RWPE1 (cell line): ENCODE data around the gene HCN1.

Experiments
- CTCF ChIA-PET: fragments of 350-600 bp; sonication (Branson Sonifier 250); formaldehyde crosslinking; extraction: SDS; loops from one replicate; lab custom pipeline; 2021; lab: Yijun Ruan, JAX
- POLR2A ChIA-PET: fragments of 400-600 bp; formaldehyde crosslinking; extraction: SDS; loops from one replicate; lab custom pipeline; 2020; ENCODE audit warnings: antibody characterized with exemption; ENCODE audit not compliant: low non-redundant PET; lab: Yijun Ruan, JAX
- DNase-seq: peaks from one replicate; pipeline ENCODE4 v3.0.0; 2012; ENCODE audit warnings: low spot score
- H3K27ac ChIP-seq: fragments of 450-650 bp; 2 replicates; pipeline ENCODE4 v1.5.1; 2017
- CTCF ChIP-seq: fragments of 450-650 bp; conservative IDR thresholded peaks from 2 replicates; pipeline ENCODE4 v1.5.1; 2017; ENCODE audit warnings: low read depth, mild to moderate bottlenecking

The HCN1 gene

GRCh38 chr5:45274241-45274640, 421.9 kb downstream of the HCN1 start:
- no peak for DNase-seq
- POLR2A ChIA-PET = no interaction called here
- TF ChIP-seq CTCF = no peak

DNA sequence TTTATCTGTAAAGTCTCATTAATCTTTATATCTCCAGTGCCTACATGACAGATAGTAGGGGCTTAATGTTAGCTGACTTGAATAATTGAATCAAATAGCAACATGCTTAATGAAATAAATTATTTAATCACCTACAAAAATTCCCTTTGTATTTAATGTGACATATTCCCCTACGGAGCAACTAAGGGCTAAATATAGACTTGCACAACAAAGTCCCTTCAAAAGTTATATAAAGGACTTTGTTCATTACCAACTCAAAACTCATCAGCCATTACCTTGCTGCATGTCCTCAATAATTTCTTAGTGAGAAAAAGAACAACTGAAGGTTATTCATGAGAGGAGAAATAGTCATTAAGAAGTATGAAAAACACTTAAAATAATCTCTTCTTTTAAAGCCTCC, 424.6 kb downstream of the HCN1 start:
- CTCF ChIA-PET = no interaction called here
- TF ChIP-seq CTCF = no peak
- H3K27ac ChIP-seq = no peak overlapping the region
- no peak for DNase-seq
- POLR2A ChIA-PET = no interaction called here

More at GRCh38 chr5:45274241-45274640, 421.9 kb downstream of the HCN1 start:
- CTCF ChIA-PET = interaction anchor here (0.6 kb wide), 1 partner anchor 206 kb away, joined by 4 read pairs; no protein-coding TSS in a partner anchor
- no peak overlapping the region for H3K27ac ChIP-seq

DNA sequence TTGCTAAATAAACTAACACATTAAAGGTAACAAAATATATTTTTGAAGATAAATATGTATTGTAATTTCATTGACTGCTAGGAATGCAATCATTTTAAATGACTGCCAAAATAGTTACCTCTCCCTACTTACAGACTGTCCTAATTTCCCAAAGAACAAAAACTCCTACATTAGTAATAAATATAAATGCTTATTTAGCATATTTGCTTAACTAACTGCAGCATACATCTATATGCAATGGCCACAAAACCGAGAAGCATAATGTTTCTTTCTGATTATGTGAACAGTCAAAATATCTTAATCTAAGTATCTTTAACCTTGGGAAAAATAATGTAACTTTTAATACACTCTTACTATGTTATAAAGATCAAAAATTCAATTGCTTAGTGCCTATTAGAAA, 431.7 kb downstream of the HCN1 start:
- POLR2A ChIA-PET = no interaction called here
- no peak for DNase-seq
- no peak overlapping the region for H3K27ac ChIP-seq
- no peak for TF ChIP-seq CTCF
- CTCF ChIA-PET = no interaction called here

- H3K27ac ChIP-seq = no peak overlapping the region
- ChIA-PET POLR2A (no interaction called here), CTCF (no interaction called here)
- DNase-seq = no peak
- no peak for TF ChIP-seq CTCF
Observed at GRCh38 chr5:45262061-45262590, 434.1 kb downstream of the HCN1 start.

DNA sequence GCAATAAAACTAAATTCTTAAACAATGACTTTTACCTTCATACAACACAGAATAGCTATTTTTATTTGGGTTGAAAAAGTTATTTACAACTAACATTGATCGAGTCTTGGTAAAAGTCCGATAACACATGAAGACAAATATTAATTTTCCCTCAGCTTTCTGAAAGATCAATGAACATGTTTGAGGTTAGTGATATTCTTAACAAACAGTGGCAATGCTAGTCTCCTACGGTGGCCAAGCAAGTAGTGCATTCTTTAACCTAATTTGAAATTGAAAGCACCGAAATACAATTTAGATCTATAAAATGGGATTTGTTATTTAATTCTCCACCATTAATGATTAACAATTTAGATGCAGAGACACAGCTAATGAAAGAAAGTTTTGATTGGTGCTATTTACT, 435.1 kb downstream of the HCN1 start:
- CTCF ChIA-PET = no interaction called here
- no peak for TF ChIP-seq CTCF

GRCh38 chr5:45260292-45260691, 435.9 kb downstream of the HCN1 start:
- no peak overlapping the region for H3K27ac ChIP-seq
- no peak for TF ChIP-seq CTCF
- ChIA-PET POLR2A (no interaction called here), CTCF (no interaction called here)
- DNase-seq = no peak

More for the DNA sequence above, 435.1 kb downstream of the HCN1 start:
- POLR2A ChIA-PET = no interaction called here
- no peak overlapping the region for H3K27ac ChIP-seq
- DNase-seq = no peak
